HG03097 (cell line): ENCODE data around the gene VPS11.
"Not testable (repeated sequence)": the region's sequence is repeated elsewhere in the genome, so short reads cannot be mapped to it uniquely, and the experiment has no call there.

ENCODE experiments used
- ATAC-seq: cut with Tn5 transposase; IDR thresholded peaks from one replicate; pipeline ENCODE4 v1.9.1; 2021; ENCODE audit not compliant: unreplicated experiment, low FRiP score

The VPS11 gene

GRCh38 chr11:119034813-119035212 lies 32.8 kb upstream of the VPS11 start:
- ATAC-seq, result no peak

DNA sequence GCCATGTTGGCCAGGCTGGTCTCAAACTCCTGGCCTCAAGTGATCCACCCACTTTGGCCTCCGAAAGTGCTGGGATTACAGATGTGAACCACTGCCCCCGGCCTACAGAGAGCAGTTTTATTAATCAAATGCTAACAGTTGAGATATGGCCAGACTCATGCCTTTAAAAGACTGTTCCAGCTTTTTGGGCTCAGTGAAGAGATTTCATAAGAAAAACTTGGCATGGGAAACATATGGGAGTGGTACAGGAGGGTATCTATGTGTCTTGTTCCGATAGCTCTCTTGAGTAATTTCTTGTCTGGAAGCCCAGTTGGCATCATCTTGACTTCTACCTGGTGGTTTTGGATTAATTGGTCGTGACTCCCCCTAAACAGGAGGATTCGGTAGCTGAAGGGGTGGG lies 28.7 kb upstream of the VPS11 start:
- no peak for ATAC-seq

GRCh38 chr11:119039471-119039870 lies 28.1 kb upstream of the VPS11 start:
- not testable (repeated sequence) for ATAC-seq

GRCh38 chr11:119041821-119042514 lies 25.6 kb upstream of the VPS11 start:
- ATAC-seq, result no peak

DNA sequence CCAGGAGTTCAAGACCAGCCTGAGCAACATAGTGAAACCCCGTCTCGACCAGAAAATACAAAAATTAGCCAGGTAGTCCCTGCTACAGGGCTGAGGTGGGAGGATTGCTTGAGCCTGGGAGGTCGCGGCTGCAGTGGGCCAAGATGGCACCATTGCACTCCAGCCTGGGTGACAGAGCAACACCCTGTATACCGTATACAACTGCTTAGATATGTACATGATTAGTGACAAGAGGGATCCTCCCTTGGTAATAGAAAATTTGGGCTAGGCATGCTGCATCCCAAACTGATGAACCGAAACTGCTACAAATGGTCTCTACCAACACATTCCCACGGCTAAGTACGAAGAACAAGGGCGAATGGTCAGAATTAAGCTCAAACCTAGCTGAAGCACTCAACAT lies 24.7 kb upstream of the VPS11 start:
- ATAC-seq, result no peak

DNA sequence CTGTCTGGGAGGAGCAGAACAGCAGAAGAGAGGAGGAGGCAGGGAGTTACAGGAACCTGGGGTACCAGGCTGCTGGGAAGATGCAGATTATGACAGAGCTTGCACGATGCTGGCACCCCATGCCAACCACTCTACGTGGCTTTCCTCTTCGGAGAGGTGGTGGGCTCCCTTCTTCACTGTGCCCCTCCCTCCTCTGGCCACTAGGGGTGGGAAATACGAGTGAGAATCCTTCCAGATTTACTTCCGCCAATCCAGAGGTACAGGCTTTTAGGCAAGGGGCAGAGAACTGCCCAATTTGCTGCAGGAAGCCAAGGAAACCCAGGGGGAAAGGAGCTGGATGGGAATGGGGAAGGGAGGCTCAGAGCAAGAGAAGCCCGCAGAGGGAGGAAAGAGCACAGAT lies 22.9 kb upstream of the VPS11 start:
- ATAC-seq, result no peak

DNA sequence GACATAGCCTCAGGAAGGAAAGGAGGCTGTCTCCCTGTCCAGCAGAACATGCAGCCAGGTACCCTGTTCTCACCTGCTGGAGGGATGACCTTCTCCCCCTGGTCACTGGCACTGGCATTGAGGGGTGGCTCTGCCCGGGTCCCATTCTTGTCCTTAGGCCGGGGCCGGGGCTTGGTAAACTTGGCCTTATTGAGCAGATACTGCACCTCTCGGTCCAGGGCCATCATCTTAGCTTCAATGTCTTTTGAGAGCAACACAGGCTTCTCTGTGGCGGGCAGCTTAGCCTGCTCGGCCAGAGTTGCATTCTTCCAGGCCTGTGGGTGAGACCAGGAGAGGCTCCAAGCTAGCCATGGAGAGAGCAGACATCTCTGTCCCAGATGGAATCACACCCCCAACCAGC lies 21.1 kb upstream of the VPS11 start:
- no peak for ATAC-seq

DNA sequence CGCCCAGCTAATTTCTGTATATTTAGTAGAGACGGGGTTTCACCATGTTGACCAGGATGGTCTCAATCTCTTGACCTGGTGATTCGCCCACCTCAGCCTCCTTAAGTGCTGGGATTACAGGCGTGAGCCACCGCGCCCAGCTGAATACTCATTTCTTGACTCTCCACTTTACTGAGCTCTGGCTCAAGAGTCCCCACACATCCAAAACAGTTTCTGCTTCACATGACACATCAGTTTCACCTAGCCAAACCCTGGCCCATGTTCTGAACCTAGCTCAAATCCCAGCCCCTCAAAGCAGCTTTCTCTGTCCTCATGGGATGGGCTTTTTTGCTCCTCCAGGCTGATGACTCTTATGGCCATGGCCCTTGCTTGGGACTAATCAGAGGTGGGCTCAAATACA lies 20.4 kb upstream of the VPS11 start:
- no peak for ATAC-seq

DNA sequence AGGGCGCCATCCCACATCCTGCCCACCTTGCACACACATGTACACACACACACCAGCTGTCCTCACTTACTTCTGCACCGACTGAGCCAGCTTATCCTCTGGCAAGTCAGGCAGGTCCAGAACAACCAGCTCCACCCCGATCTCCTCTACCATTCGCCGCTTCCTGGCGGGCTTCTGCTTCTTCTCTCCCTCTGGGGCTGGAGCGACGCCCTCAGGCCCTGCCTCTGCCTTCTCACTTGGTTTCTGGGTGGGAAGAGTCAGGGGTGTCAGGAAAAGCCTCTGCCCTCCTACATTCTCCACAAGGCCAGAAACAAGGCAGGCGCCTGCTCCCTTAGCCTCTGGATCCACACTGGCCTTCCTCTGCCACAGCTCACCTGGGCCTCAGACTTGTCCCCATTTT lies 19.0 kb upstream of the VPS11 start:
- no peak for ATAC-seq

DNA sequence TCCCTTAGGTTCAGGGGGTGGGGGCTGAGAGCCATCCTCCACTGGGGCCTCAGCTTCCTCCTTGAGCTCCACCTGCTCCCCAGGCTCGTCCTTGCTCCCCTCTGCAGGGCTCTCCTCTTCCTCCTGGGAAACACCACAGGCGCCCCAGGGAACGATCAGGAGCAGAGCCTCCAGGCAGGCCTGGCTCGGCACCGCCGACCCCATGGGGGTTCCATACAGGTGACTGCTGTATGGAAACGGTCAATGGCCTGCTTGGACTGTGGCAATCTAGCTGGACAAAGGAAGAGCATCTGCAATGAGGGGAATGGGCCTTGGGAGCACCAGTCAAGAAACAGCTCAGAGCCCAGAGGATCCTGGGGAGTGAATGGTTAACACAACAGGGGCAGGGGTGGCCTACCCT lies 18.5 kb upstream of the VPS11 start:
- no peak for ATAC-seq

DNA sequence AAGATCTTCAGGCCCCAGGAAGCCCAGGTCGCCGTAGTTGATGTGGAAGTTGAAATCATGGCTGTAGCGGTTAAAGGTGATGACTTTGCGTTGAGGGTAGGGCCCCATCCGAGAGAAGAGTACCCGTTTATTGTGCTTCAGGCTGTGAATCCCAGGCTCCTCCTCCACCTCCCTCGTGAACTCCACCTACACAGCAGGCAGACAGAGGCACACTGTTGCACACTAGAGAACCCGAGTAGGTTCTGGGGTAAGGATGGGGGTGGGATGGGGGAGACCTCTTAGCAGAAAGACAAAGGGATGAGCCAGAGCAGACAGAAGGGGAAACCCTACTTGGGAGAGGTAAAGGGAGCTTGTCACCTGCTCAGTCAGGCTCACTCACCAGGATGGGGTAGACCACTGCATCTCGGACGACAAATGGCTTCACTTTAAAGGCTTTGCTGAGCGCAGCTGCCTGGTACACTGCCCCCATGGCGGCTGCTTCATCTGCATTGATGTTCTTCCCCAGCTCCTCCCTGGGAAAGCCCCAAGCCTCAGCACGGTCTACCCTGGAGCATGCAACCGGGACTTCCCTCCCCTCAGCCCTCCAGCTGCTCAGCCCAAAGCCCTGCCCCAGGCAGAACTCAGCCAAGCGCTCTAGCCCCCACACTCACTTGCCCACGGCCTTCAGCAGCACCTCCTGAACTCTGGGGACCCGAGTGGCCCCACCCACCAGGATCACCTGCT lies 16.0 kb upstream of the VPS11 start:
- no peak for ATAC-seq

- ATAC-seq, result no peak
Measured at GRCh38 chr11:119052163-119052814, 15.3 kb upstream of the VPS11 start.

DNA sequence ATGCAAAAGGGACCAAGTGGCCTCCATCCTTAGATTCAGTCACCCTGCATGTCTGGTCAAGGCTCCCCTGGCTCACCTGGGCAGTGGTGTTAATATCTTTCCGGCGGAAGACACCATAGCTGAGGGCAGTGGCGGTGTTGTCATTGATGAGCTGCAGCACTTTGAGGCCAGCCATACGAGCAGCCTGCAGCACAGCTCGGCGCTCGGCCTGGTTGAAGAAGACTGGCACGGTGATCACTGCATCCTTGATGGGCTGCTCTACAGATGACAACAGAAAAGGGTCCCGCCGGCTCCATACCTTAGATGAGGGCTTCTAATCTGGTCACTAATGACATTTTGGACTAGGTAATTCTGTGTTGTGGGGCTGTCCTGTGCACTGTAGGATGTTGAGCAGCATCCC lies 13.2 kb upstream of the VPS11 start:
- ATAC-seq, result no peak

GRCh38 chr11:119055901-119056300 lies 11.7 kb upstream of the VPS11 start:
- ATAC-seq, result no peak

- peak; percentile 0 for ATAC-seq
Measured at GRCh38 chr11:119056421-119056999, 11.1 kb upstream of the VPS11 start.

DNA sequence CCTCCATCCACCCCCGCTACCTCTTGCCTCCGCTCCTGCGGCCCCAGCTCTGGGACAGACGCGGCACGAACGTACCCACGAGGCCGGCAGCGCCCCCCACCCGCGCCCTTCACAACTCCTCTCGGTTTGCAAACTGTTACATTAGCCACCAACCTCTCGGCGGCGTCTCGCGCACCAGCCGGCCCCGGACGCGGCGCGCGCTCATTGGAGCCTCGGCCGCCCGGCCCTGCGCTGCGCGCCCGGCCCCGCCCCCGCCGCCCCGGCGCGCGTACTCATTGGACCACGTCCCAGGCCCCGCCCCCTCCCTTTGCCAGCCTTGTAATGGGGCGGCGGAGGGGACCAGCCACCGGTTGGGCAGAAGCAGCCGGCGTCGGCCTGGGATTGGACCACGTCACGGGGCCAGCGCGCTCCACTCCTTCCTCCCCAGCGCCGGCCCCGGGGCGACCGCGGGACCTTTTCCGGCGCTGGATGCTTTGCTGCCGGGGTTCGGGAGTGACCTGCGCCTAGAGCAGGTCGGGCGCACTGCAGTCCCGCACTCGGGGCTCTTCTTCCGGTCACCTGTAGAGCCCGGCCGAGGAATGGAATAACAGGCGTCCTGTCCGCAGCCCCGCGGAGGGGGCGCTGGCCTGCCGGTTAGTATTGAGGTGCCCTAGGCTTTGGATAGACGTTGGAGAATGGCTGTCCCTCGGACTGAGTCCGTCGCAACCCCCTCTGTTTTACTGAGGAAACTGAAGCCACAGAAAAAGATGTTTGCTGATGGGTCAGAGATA lies 10.4 kb upstream of the VPS11 start, which contains the start of gene HYOU1:
HYOU1 (minus strand) TSS at position 206 of the 770 bp plus-strand sequence. CDS start 1,045 bp downstream, outside the sequence.
- peak; percentile 91 for ATAC-seq

DNA sequence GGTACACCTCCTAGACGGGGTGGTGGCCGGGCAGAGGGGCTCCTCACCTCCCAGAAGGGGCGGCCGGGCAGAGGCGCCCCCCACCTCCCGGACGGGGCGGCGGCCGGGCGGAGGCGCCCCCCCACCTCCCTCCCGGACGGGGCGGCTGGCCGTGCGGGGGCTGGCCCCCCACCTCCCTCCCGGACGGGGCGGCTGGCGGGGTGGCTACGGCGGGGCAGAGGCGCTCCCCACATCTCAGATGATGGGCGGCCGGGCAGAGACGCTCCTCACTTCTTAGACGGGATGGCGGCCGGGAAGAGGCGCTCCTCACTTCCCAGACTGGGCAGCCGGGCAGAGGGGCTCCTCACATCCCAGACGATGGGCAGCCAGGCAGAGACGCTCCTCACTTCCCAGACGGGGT lies 8.5 kb upstream of the VPS11 start:
- ATAC-seq, result not testable (repeated sequence)

- no peak for ATAC-seq
Measured at GRCh38 chr11:119061256-119061655, 6.4 kb upstream of the VPS11 start.

- ATAC-seq, result no peak
Measured at GRCh38 chr11:119062779-119063178, 4.8 kb upstream of the VPS11 start.

DNA sequence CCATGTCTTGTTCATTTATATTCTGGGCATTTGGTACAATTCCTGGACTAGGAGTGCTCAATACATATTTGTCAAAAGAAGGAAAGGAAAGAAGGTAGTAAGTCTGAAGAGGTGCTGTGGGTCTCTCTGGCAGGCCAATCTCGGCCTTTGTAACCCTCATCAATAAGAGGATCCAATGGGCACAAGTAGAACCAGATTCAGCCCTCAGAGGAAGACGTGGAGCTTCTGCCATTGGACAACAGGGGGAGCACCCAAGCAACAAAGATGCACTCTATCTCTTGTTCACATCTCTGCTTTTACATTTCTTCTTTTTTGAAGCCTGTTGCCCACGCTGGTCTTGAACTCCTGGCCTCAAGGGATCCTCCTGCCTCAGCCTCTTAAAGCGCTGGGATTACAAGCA lies 2.2 kb upstream of the VPS11 start:
- no peak for ATAC-seq

- ATAC-seq, result no peak
Measured at GRCh38 chr11:119077839-119078238, 10.2 kb downstream of the VPS11 start.
